Measurements from ENCODE around the gene ADD2.
"Not testable (repeated sequence)": the region's sequence is repeated elsewhere in the genome, so short reads cannot be mapped to it uniquely, and the experiment has no call there.

Gene ADD2

DNA sequence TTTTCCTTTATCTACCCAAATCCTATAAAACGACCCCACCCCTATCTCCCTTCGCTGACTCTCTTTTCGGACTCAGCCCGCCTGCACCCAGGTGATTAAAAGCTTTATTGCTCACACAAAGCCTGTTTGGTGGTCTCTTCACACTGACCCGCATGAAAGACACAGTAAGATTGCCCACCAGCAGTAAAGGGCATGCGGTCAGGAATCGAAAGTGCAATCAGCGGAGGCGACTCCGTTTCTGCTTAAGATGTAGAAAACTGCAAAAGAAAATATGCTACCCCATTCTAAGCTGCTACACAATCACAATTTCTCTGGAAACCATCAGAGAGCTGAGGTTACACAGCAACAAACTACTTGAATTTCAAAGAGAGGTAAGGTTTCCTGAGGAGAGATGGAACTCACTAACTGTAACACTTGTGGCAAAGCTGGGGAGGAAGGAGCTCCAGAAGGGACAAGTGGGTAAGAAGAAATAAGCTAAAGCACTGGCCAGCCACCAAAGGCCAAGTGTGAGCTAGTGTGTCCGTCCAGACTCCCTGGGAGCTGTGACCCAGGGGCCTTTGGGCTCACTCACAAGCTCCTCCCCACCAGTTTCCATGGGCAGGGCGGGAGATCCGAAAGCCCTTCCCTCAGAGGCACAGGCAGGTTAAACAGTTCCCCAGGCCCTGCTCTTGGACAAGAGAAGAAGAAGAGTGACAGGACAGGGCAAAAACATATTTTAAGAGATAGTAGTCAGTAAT is 141.6 kb downstream of the ADD2 start:
- ChIA-PET POLR2A (interaction anchor here (0.7 kb wide), 1 partner anchor 333 kb away, joined by 5 read pairs; the partner anchor contains the start of gene SNRPG), CTCF (interaction anchor here (0.6 to 1.6 kb wide), 4 partner anchors 9 to 1317 kb away, joined by 3 read pairs; no protein-coding TSS in a partner anchor)
- no peak for DNase-seq (ENCODE audit: extremely low spot score)
- TF ChIP-seq, protein P1, sequence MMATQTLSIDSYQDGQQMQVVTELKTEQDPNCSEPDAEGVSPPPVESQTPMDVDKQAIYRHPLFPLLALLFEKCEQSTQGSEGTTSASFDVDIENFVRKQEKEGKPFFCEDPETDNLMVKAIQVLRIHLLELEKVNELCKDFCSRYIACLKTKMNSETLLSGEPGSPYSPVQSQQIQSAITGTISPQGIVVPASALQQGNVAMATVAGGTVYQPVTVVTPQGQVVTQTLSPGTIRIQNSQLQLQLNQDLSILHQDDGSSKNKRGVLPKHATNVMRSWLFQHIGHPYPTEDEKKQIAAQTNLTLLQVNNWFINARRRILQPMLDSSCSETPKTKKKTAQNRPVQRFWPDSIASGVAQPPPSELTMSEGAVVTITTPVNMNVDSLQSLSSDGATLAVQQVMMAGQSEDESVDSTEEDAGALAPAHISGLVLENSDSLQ (IDR thresholded peaks at IDR 0.05) = no peak
- TF ChIP-seq BHLHE40 (IDR thresholded peaks at IDR 0.05; ENCODE audit: borderline replicate concordance) (no peak), SP1 (IDR thresholded peaks at IDR 0.05) (no peak), L3MBTL2 (conservative IDR thresholded peaks at IDR 0.05) (no peak), SUZ12 (IDR thresholded peaks at IDR 0.05) (no peak), TARDBP (IDR thresholded peaks at IDR 0.05) (no peak), CTBP1 (IDR thresholded peaks at IDR 0.05; ENCODE audit: borderline replicate concordance) (no peak), FOXK2 (IDR thresholded peaks at IDR 0.05) (no peak), ZNF384 (IDR thresholded peaks at IDR 0.05) (no peak), LEF1 (IDR thresholded peaks at IDR 0.05; ENCODE audit: borderline replicate concordance) (no peak), ELF4 (IDR thresholded peaks at IDR 0.05) (no peak), ARNT (IDR thresholded peaks at IDR 0.05) (no peak), FOXM1 (IDR thresholded peaks at IDR 0.05; ENCODE audit: borderline replicate concordance) (no peak), FOXA1 (IDR thresholded peaks at IDR 0.05) (no peak), NFRKB (IDR thresholded peaks at IDR 0.05) (no peak), HDGF (IDR thresholded peaks at IDR 0.05; ENCODE audit: borderline replicate concordance) (no peak)

DNA sequence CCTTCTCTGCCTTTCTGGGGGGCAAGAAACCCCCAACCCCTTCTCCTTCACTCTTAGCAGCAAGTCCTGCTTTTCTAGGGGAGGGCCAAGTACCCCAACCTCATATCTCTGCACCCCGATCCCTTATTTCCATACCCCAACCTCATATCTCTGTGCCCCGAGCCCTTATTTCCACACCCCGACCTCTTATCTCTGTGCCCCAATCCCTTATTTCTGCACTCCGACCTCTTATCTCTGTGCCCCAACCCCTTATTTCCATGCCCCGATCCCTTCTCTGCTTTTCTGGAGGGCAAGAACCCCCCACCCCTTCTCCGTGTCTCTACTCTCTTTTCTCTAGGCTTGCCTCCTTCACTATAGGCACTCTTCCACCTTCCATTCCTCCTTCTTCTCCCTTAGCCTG is 146.5 kb downstream of the ADD2 start:
- DNase-seq (ENCODE audit: extremely low spot score); CTCF ChIA-PET; POLR2A ChIA-PET: not testable (repeated sequence)

DNA sequence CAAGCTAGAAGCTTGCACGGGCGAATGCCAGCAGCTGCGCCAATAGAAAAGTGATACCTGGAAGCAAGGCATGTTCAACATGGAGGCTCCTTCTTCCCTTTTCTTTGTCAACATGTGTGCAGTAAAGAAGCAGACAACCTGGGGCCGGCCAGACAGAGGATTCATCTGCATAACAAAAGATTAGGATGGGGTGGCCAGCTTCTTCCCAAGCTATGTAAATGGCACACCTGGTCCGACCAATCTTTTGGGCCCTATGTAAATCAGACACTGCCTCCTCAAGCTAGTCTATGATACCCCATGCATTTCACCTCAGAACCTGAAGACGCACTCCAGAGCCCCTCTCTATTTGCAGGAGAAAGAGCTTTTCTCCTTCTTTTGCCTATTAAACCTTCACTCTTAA is 148.0 kb downstream of the ADD2 start:
- DNase-seq (ENCODE audit: extremely low spot score) = no peak
- CTCF ChIA-PET = interaction anchor here (0.7 to 0.8 kb wide), 2 partner anchors 279 to 318 kb away, joined by 3 to 4 read pairs; partner anchors contain the start of gene FAM136A
- no peak for TF ChIP-seq FOXK2 (IDR thresholded peaks at IDR 0.05)
- TF ChIP-seq CTBP1 (IDR thresholded peaks at IDR 0.05; ENCODE audit: borderline replicate concordance) = no peak
- TF ChIP-seq ARNT (IDR thresholded peaks at IDR 0.05) = no peak
- TF ChIP-seq SP1 (IDR thresholded peaks at IDR 0.05) = no peak
- TF ChIP-seq BHLHE40 (IDR thresholded peaks at IDR 0.05; ENCODE audit: borderline replicate concordance) = no peak
- TF ChIP-seq ZNF384 (IDR thresholded peaks at IDR 0.05) = no peak
- no peak for TF ChIP-seq FOXA1 (IDR thresholded peaks at IDR 0.05)
- TF ChIP-seq, protein P1 (IDR thresholded peaks at IDR 0.05) = no peak
- no peak for TF ChIP-seq LEF1 (IDR thresholded peaks at IDR 0.05; ENCODE audit: borderline replicate concordance)
- POLR2A ChIA-PET = interaction anchor here (1.2 kb wide), 1 partner anchor 24 kb away, joined by 3 read pairs; no protein-coding TSS in a partner anchor

DNA sequence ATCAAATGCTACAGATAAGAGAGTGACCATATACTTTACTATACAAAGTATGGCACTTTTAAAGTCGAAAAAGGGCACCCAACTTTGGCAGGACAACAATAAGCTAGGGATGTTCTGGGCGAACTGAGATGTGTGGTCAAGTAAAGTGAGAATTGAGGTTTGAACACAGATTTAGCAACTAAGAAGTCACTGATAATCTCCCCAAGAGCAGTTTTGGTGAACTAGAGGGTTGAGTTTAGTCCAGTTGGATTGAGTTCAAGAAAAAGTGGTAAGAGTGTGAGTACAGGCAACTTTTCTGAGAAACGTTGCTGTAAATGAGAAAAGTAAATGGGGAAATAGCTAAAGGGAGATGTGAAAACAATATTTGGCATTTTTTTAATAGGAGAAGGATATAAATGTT is 148.8 kb downstream of the ADD2 start:
- CTCF ChIA-PET = interaction anchor here (1.1 to 1.6 kb wide), 2 partner anchors 282 to 315 kb away, joined by 3 to 5 read pairs; no protein-coding TSS in a partner anchor

DNA sequence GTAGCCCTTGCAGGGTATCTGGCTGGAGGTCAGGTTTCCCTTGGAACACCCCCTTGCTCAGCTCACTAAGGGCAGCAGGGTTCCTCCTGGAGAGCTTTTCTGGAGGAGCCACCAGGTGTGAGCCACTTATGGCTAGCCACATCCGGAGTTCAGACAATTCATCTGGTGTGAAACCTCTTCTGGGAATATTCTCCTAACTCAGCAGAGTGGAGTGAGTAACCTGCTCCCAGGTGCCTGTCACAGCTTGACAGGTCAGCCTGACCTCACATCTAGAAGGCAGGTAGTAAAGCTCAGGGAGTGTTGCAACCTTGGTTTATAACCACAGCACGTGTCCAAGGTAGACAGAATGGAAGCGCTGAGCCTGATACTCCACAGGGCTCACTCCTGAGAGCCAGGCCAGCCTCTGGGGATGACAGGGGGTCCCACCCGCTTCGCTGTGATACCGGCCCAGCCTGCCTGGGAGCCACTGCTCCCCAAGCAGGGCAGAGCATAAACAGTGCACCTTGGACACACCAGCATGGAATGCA is 151.8 kb downstream of the ADD2 start:
- ChIA-PET CTCF (no interaction called here), POLR2A (interaction anchor here (0.7 kb wide), 1 partner anchor 401 kb away, joined by 3 read pairs; no protein-coding TSS in a partner anchor)
- no peak for DNase-seq (ENCODE audit: extremely low spot score)
- TF ChIP-seq SUZ12 (IDR thresholded peaks at IDR 0.05) (no peak), FOXM1 (IDR thresholded peaks at IDR 0.05; ENCODE audit: borderline replicate concordance) (no peak), SP1 (IDR thresholded peaks at IDR 0.05) (no peak), ARNT (IDR thresholded peaks at IDR 0.05) (no peak), L3MBTL2 (conservative IDR thresholded peaks at IDR 0.05) (no peak), CTBP1 (IDR thresholded peaks at IDR 0.05; ENCODE audit: borderline replicate concordance) (no peak), NFRKB (IDR thresholded peaks at IDR 0.05) (no peak), HDGF (IDR thresholded peaks at IDR 0.05; ENCODE audit: borderline replicate concordance) (no peak), TARDBP (IDR thresholded peaks at IDR 0.05) (no peak), ZNF384 (IDR thresholded peaks at IDR 0.05) (no peak)
- TF ChIP-seq, protein P1 (IDR thresholded peaks at IDR 0.05) = no peak

More for the DNA sequence above, 148.8 kb downstream of the ADD2 start:
- TF ChIP-seq NFRKB (IDR thresholded peaks at IDR 0.05) (no peak), SP1 (IDR thresholded peaks at IDR 0.05) (no peak), ELF4 (IDR thresholded peaks at IDR 0.05) (no peak)
- POLR2A ChIA-PET = interaction anchor here (1.5 kb wide), 1 partner anchor 326 kb away, joined by 5 read pairs; the partner anchor contains the start of gene SNRPG
- no peak for DNase-seq (ENCODE audit: extremely low spot score)

DNA sequence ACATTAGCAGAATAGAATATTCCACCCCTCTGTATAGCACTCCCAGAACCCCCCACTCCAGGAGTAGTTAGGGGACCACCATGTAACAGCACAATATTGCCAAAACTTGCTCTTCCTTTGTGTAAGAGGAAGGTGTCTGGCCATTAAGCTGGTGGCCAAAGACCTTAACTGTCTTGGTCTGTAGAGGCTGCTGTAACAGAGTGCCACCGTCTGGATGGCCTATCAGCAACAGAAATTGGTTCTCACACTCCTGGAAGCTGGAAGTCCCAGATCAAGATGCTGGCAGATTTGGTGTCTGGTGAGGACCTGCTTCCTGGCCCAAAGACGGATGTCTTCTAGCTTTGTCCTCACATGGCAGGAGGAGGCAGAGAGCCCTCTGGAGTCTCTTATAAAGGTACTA is 152.8 kb downstream of the ADD2 start:
- ChIA-PET POLR2A (no interaction called here), CTCF (interaction anchor here (0.6 kb wide), 1 partner anchor 274 kb away, joined by 4 read pairs; no protein-coding TSS in a partner anchor)
- TF ChIP-seq, protein P1 (IDR thresholded peaks at IDR 0.05) = no peak
- TF ChIP-seq HDGF (IDR thresholded peaks at IDR 0.05; ENCODE audit: borderline replicate concordance) = no peak
- no peak for TF ChIP-seq SP1 (IDR thresholded peaks at IDR 0.05)
- TF ChIP-seq FOXK2 (IDR thresholded peaks at IDR 0.05) = no peak
- no peak for TF ChIP-seq FOXM1 (IDR thresholded peaks at IDR 0.05; ENCODE audit: borderline replicate concordance)
- no peak for TF ChIP-seq LEF1 (IDR thresholded peaks at IDR 0.05; ENCODE audit: borderline replicate concordance)
- no peak for TF ChIP-seq L3MBTL2 (conservative IDR thresholded peaks at IDR 0.05)
- no peak for TF ChIP-seq ARNT (IDR thresholded peaks at IDR 0.05)
- no peak for TF ChIP-seq SUZ12 (IDR thresholded peaks at IDR 0.05)
- no peak for TF ChIP-seq TARDBP (IDR thresholded peaks at IDR 0.05)
- TF ChIP-seq BHLHE40 (IDR thresholded peaks at IDR 0.05; ENCODE audit: borderline replicate concordance) = no peak
- DNase-seq (ENCODE audit: extremely low spot score) = no peak
